T-helper 1 cell treated with Interleukin-12 subunit alpha and Interleukin-12 subunit beta and Interleukin-4 antibody, amounts not matched to agents 30 μg/mL and 1 μg/mL, for 36 hours (primary cell): ENCODE measurements around the gene OXCT1.
"Not testable (repeated sequence)": the region's sequence is repeated elsewhere in the genome, so short reads cannot be mapped to it uniquely, and the experiment has no call there.

Source experiments
- H3K27ac Mint-ChIP-seq: one replicate; pipeline ENCODE4 v1.8.0; 2021; ENCODE audit warnings: mild to moderate bottlenecking, mixed read lengths
- H3K27me3 Mint-ChIP-seq: one replicate; pipeline ENCODE4 v1.8.0; 2021; ENCODE audit warnings: low read depth, mixed read lengths
- H3K36me3 Mint-ChIP-seq: one replicate; pipeline ENCODE4 v1.8.0; 2021; ENCODE audit warnings: low read depth, mixed read lengths
- H3K4me1 Mint-ChIP-seq: one replicate; pipeline ENCODE4 v1.8.0; 2021; ENCODE audit warnings: low read depth, mixed read lengths
- H3K4me3 Mint-ChIP-seq: one replicate; pipeline ENCODE4 v1.8.0; 2021; ENCODE audit warnings: mild to moderate bottlenecking, moderate library complexity, mixed read lengths
- H3K9me3 Mint-ChIP-seq: one replicate; pipeline ENCODE4 v1.8.0; 2021; ENCODE audit warnings: mixed read lengths

The OXCT1 gene

GRCh38 chr5:41852293-41852692, 17.9 kb downstream of the OXCT1 start:
- Mint-ChIP-seq H3K27ac (no peak overlapping the region), H3K4me3 (no peak overlapping the region), H3K9me3 (peaks cover 13% of the 10 kb centered on the region), H3K36me3 (peaks cover 40% of the 10 kb centered on the region), H3K27me3 (no peaks in the 10 kb centered on the region), H3K4me1 (peaks cover 10% of the 10 kb centered on the region)

GRCh38 chr5:41851116-41851515, 19.1 kb downstream of the OXCT1 start:
- Mint-ChIP-seq H3K36me3 (peaks cover 44% of the 10 kb centered on the region), H3K27ac (no peak overlapping the region), H3K4me3 (peak overlapping the region; percentile 1), H3K4me1 (peaks cover 10% of the 10 kb centered on the region), H3K27me3 (no peaks in the 10 kb centered on the region), H3K9me3 (peaks cover 13% of the 10 kb centered on the region)

GRCh38 chr5:41848983-41849382, 21.2 kb downstream of the OXCT1 start:
- Mint-ChIP-seq H3K27me3 (no peaks in the 10 kb centered on the region), H3K4me1 (peaks cover 10% of the 10 kb centered on the region), H3K36me3 (peaks cover 42% of the 10 kb centered on the region), H3K9me3 (peaks cover 13% of the 10 kb centered on the region), H3K4me3 (no peak overlapping the region), H3K27ac (no peak overlapping the region)

GRCh38 chr5:41845751-41846150, 24.5 kb downstream of the OXCT1 start:
- H3K9me3 Mint-ChIP-seq = peaks cover 13% of the 10 kb centered on the region
- H3K27me3 Mint-ChIP-seq, H3K4me3 Mint-ChIP-seq, H3K27ac Mint-ChIP-seq, H3K4me1 Mint-ChIP-seq: not testable (repeated sequence)
- peaks cover 23% of the 10 kb centered on the region for H3K36me3 Mint-ChIP-seq

GRCh38 chr5:41844502-41844901, 25.7 kb downstream of the OXCT1 start:
- Mint-ChIP-seq H3K4me1 (no peaks in the 10 kb centered on the region), H3K4me3 (no peak overlapping the region), H3K27me3 (no peaks in the 10 kb centered on the region), H3K9me3 (peaks cover 7% of the 10 kb centered on the region), H3K27ac (no peak overlapping the region), H3K36me3 (peaks cover 16% of the 10 kb centered on the region)

GRCh38 chr5:41843456-41844370, 26.5 kb downstream of the OXCT1 start:
- Mint-ChIP-seq H3K4me1 (no peaks in the 10 kb centered on the region), H3K27ac (no peak overlapping the region), H3K9me3 (no peaks in the 10 kb centered on the region), H3K27me3 (no peaks in the 10 kb centered on the region), H3K4me3 (no peak overlapping the region), H3K36me3 (peaks cover 9% of the 10 kb centered on the region)

GRCh38 chr5:41842777-41843176, 27.4 kb downstream of the OXCT1 start:
- Mint-ChIP-seq H3K27ac (no peak overlapping the region), H3K27me3 (no peaks in the 10 kb centered on the region), H3K36me3 (peaks cover 9% of the 10 kb centered on the region), H3K9me3 (no peaks in the 10 kb centered on the region), H3K4me1 (no peaks in the 10 kb centered on the region), H3K4me3 (no peak overlapping the region)

- Mint-ChIP-seq H3K27me3 (no peaks in the 10 kb centered on the region), H3K9me3 (no peaks in the 10 kb centered on the region), H3K4me1 (no peaks in the 10 kb centered on the region), H3K27ac (no peak overlapping the region), H3K4me3 (no peak overlapping the region), H3K36me3 (peaks cover 5% of the 10 kb centered on the region)
Observed at GRCh38 chr5:41841325-41841724, 28.9 kb downstream of the OXCT1 start.

GRCh38 chr5:41840251-41840650, 30.0 kb downstream of the OXCT1 start:
- H3K36me3 Mint-ChIP-seq = peaks cover 5% of the 10 kb centered on the region
- H3K9me3 Mint-ChIP-seq = no peaks in the 10 kb centered on the region
- no peak overlapping the region for H3K27ac Mint-ChIP-seq
- H3K4me3 Mint-ChIP-seq = no peak overlapping the region
- H3K27me3 Mint-ChIP-seq = no peaks in the 10 kb centered on the region
- H3K4me1 Mint-ChIP-seq = no peaks in the 10 kb centered on the region

GRCh38 chr5:41837793-41838192, 32.4 kb downstream of the OXCT1 start:
- H3K4me1 Mint-ChIP-seq = peaks cover 14% of the 10 kb centered on the region
- H3K36me3 Mint-ChIP-seq = peaks cover 22% of the 10 kb centered on the region
- H3K4me3 Mint-ChIP-seq = no peak overlapping the region
- no peaks in the 10 kb centered on the region for H3K9me3 Mint-ChIP-seq
- H3K27me3 Mint-ChIP-seq = no peaks in the 10 kb centered on the region
- no peak overlapping the region for H3K27ac Mint-ChIP-seq

GRCh38 chr5:41835645-41836044, 34.6 kb downstream of the OXCT1 start:
- Mint-ChIP-seq H3K27ac (no peak overlapping the region), H3K36me3 (peaks cover 39% of the 10 kb centered on the region)

GRCh38 chr5:41834506-41834905, 35.7 kb downstream of the OXCT1 start:
- no peaks in the 10 kb centered on the region for H3K27me3 Mint-ChIP-seq
- peaks cover 5% of the 10 kb centered on the region for H3K9me3 Mint-ChIP-seq
- no peak overlapping the region for H3K27ac Mint-ChIP-seq
- peaks cover 37% of the 10 kb centered on the region for H3K36me3 Mint-ChIP-seq
- peaks cover 27% of the 10 kb centered on the region for H3K4me1 Mint-ChIP-seq
- no peak overlapping the region for H3K4me3 Mint-ChIP-seq

More at GRCh38 chr5:41835645-41836044, 34.6 kb downstream of the OXCT1 start:
- H3K9me3 Mint-ChIP-seq = peaks cover 5% of the 10 kb centered on the region
- peaks cover 27% of the 10 kb centered on the region for H3K4me1 Mint-ChIP-seq
- H3K27me3 Mint-ChIP-seq = no peaks in the 10 kb centered on the region
- no peak overlapping the region for H3K4me3 Mint-ChIP-seq

- Mint-ChIP-seq H3K27ac (no peak overlapping the region), H3K27me3 (no peaks in the 10 kb centered on the region), H3K4me1 (peaks cover 27% of the 10 kb centered on the region), H3K36me3 (peaks cover 37% of the 10 kb centered on the region), H3K9me3 (peaks cover 5% of the 10 kb centered on the region), H3K4me3 (no peak overlapping the region)
Observed at GRCh38 chr5:41832430-41832829, 37.8 kb downstream of the OXCT1 start.

GRCh38 chr5:41831155-41831554, 39.1 kb downstream of the OXCT1 start:
- Mint-ChIP-seq H3K27me3 (no peaks in the 10 kb centered on the region), H3K27ac (peak overlapping the region; percentile 53), H3K36me3 (peaks cover 46% of the 10 kb centered on the region), H3K4me3 (no peak overlapping the region), H3K9me3 (peaks cover 5% of the 10 kb centered on the region), H3K4me1 (peaks cover 27% of the 10 kb centered on the region)

- Mint-ChIP-seq H3K27ac (no peak overlapping the region), H3K36me3 (peaks cover 37% of the 10 kb centered on the region), H3K27me3 (no peaks in the 10 kb centered on the region), H3K4me3 (no peak overlapping the region), H3K9me3 (peaks cover 5% of the 10 kb centered on the region), H3K4me1 (peaks cover 13% of the 10 kb centered on the region)
Observed at GRCh38 chr5:41827792-41828191, 42.4 kb downstream of the OXCT1 start.
